Muscle layer of duodenum (tissue), 2 donors: ENCODE measurements around the gene CENPU.

Experiments
- H3K27ac ChIP-seq: one replicate; pipeline ENCODE4 v1.7.0; 2013; ENCODE audit warnings: mild to moderate bottlenecking, low read length
- H3K27me3 ChIP-seq: one replicate; pipeline ENCODE4 v1.7.0; 2013; ENCODE audit warnings: low read depth, mild to moderate bottlenecking, control low read depth, low read length
- H3K36me3 ChIP-seq, 2 donors: one replicate each; pipeline ENCODE4 v1.7.0; 2013; ENCODE audit warnings: low read length in 2 of 2, control low read depth in 1 of 2, mild to moderate bottlenecking in 1 of 2; ENCODE audit not compliant: insufficient read depth in 2 of 2, control insufficient read depth in 1 of 2
- H3K4me1 ChIP-seq, 2 donors: one replicate each; pipeline ENCODE4 v1.7.0; 2013; ENCODE audit warnings: low read length in 2 of 2, mild to moderate bottlenecking in 2 of 2, control low read depth in 1 of 2, moderate library complexity in 1 of 2; ENCODE audit not compliant: insufficient read depth in 2 of 2, control insufficient read depth in 1 of 2
- H3K4me3 ChIP-seq, 2 donors: one replicate each; pipeline ENCODE4 v1.7.0; 2013; ENCODE audit warnings: low read length in 2 of 2, low read depth in 1 of 2, mild to moderate bottlenecking in 1 of 2
- H3K9me3 ChIP-seq, 2 donors: one replicate each; pipeline ENCODE4 v1.7.0; 2013; ENCODE audit warnings: low read length in 2 of 2, control low read depth in 1 of 2, mild to moderate bottlenecking in 1 of 2; ENCODE audit not compliant: control insufficient read depth in 1 of 2
- donor health status: healthy.

The CENPU gene

GRCh38 chr4:184766446-184766845 lies 32.5 kb upstream of the CENPU start:
- Histone ChIP-seq H3K27ac (no peak overlapping the region), H3K27me3 (no peaks in the 10 kb centered on the region), H3K9me3 (no peaks in the 10 kb centered on the region), H3K4me1 (no peaks in the 10 kb centered on the region), H3K36me3 (peaks cover 48 to 68% of the 10 kb centered on the region in 2 donors), H3K4me3 (no peak overlapping the region)

- no peaks in the 10 kb centered on the region for H3K4me1 ChIP-seq
- H3K27ac ChIP-seq = no peak overlapping the region
- no peaks in the 10 kb centered on the region for H3K9me3 ChIP-seq
- peaks cover 48 to 75% of the 10 kb centered on the region in 2 donors for H3K36me3 ChIP-seq
- no peaks in the 10 kb centered on the region for H3K27me3 ChIP-seq
- H3K4me3 ChIP-seq = no peak overlapping the region
Observed at GRCh38 chr4:184765473-184766340, 31.8 kb upstream of the CENPU start.

GRCh38 chr4:184764601-184765000 lies 30.7 kb upstream of the CENPU start:
- Histone ChIP-seq H3K36me3 (peaks cover 51 to 86% of the 10 kb centered on the region in 2 donors), H3K4me3 (no peak overlapping the region), H3K4me1 (no peaks in the 10 kb centered on the region), H3K27ac (no peak overlapping the region), H3K9me3 (no peaks in the 10 kb centered on the region), H3K27me3 (no peaks in the 10 kb centered on the region)

- Histone ChIP-seq H3K4me3 (no peak overlapping the region), H3K27ac (no peak overlapping the region), H3K27me3 (no peaks in the 10 kb centered on the region), H3K9me3 (no peaks in the 10 kb centered on the region), H3K4me1 (no peaks in the 10 kb centered on the region), H3K36me3 (peaks cover 46 to 77% of the 10 kb centered on the region in 2 donors)
Observed at GRCh38 chr4:184763150-184763780, 29.4 kb upstream of the CENPU start.

GRCh38 chr4:184762100-184762499 lies 28.2 kb upstream of the CENPU start:
- no peaks in the 10 kb centered on the region for H3K27me3 ChIP-seq
- H3K4me1 ChIP-seq = no peaks in the 10 kb centered on the region
- peaks cover 40 to 72% of the 10 kb centered on the region in 2 donors for H3K36me3 ChIP-seq
- H3K27ac ChIP-seq = no peak overlapping the region
- H3K4me3 ChIP-seq = no peak overlapping the region
- H3K9me3 ChIP-seq = no peaks in the 10 kb centered on the region

- H3K4me3 ChIP-seq = no peak overlapping the region
- no peak overlapping the region for H3K27ac ChIP-seq
- no peaks in the 10 kb centered on the region for H3K27me3 ChIP-seq
- peaks cover 36 to 70% of the 10 kb centered on the region in 2 donors for H3K36me3 ChIP-seq
- no peaks in the 10 kb centered on the region for H3K9me3 ChIP-seq
- H3K4me1 ChIP-seq = no peaks in the 10 kb centered on the region
Observed at GRCh38 chr4:184760681-184761080, 26.8 kb upstream of the CENPU start.

- Histone ChIP-seq H3K36me3 (peaks cover 26 to 60% of the 10 kb centered on the region in 2 donors), H3K4me3 (no peak overlapping the region)
Observed at GRCh38 chr4:184757810-184758209, 23.9 kb upstream of the CENPU start.

DNA sequence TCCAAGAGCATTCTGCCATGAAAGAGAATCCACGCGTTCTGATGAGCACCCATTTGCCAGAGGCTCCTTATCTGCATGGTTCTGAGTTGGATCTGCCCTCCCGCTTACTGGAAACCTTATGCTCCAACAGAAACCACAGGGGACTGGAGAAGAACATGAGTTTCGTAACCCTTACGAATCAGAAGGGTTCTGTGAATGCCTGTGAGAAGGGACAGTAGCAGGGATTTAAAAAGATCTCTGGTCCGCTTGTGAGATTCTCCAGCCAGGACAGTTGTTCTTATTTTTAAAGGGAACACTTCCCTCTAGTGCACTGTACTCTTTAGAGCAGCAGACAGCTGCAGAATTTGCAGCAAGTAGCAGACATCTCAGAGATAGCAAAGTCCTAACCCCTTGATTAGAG lies 22.5 kb upstream of the CENPU start:
- Histone ChIP-seq H3K4me1 (no peaks in the 10 kb centered on the region), H3K9me3 (no peaks in the 10 kb centered on the region), H3K27ac (no peak overlapping the region), H3K36me3 (peaks cover 18 to 46% of the 10 kb centered on the region in 2 donors), H3K4me3 (no peak overlapping the region), H3K27me3 (no peaks in the 10 kb centered on the region)

More at GRCh38 chr4:184757810-184758209, 23.9 kb upstream of the CENPU start:
- no peaks in the 10 kb centered on the region for H3K27me3 ChIP-seq
- no peaks in the 10 kb centered on the region for H3K9me3 ChIP-seq
- no peak overlapping the region for H3K27ac ChIP-seq
- H3K4me1 ChIP-seq = no peaks in the 10 kb centered on the region

DNA sequence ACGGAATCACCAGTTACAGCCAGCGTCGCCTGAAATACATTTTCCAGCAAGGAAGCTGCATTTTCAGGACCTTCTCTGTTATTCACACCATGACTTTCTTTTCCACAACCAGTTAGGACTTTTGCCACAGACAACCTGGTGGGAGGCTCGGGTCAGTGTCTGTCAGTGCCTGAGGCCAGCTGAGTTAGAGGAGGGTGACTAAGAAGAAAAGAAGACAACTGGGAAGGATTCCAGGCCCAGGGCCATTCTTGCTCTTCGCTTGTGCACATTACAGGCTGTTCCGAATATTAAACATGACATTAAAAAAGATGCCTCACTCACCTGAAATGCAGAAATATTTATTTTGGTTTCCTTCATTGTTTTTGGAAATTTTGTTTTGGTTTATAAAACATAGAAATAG lies 21.4 kb upstream of the CENPU start:
- no peaks in the 10 kb centered on the region for H3K4me1 ChIP-seq
- H3K4me3 ChIP-seq = no peak overlapping the region
- H3K36me3 ChIP-seq = peaks cover 14 to 35% of the 10 kb centered on the region in 2 donors
- no peaks in the 10 kb centered on the region for H3K9me3 ChIP-seq
- H3K27me3 ChIP-seq = no peaks in the 10 kb centered on the region
- H3K27ac ChIP-seq = no peak overlapping the region

DNA sequence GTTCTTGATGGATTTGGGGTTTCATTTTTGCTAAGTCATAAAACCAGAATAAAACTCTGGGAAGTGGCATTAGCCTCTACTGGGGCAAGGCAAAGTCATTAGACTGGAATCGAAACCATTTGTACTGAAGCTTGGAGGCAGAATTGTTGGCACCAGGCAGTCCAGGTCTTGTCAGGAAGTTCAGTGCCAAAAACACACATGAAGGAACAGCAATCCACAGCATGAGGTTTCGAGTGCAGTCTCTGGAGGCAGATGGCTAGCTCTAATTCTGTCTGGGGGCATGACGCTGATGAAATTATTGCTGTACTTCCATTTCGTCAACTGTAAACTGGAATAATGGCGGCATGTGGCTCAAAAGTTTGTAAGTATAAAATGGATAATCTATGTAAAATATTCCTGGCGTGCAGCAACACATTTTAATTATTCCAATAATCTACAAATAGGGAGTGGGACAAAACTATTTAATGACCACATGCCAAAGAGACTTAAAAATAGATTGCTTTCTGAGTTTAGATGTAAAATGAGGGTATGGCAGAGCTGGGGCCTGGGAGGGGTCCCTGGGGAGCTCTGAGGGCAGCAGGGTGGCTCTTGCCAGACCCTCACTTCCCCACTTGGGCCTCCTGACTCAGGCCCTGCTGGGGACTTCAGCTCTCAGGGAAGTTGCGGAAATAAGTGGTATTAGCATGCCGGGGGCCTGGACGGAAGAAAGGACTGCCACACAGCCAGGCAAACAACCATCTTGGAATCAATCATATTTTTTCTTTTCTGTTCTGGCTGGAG lies 18.8 kb upstream of the CENPU start:
- Histone ChIP-seq H3K36me3 (peaks cover 9 to 27% of the 10 kb centered on the region in 2 donors), H3K9me3 (no peaks in the 10 kb centered on the region), H3K4me1 (peaks cover under 1 to 5% of the 10 kb centered on the region in 2 donors), H3K4me3 (no peak overlapping the region), H3K27me3 (no peaks in the 10 kb centered on the region), H3K27ac (no peak overlapping the region)

DNA sequence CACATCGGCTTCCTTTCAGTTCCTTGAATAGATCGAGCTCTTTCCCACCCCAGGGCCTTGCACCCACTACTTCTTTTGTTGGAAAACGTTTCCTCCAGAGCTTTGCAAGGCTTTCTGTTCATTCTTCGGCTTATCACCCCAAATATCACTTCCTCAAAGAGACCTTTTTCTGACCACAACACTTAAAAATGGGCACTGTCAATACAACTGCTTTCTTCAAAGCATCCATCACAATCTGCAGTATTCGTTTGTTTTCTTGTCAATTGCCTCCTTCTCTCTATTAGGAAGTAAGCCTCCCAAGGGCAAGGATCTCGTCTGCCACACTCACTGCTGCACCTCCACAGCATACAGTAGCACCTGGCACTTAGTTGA lies 17.7 kb upstream of the CENPU start:
- H3K4me1 ChIP-seq = peaks cover 10 to 16% of the 10 kb centered on the region in 2 donors
- no peaks in the 10 kb centered on the region for H3K27me3 ChIP-seq
- no peak overlapping the region for H3K4me3 ChIP-seq
- no peak overlapping the region for H3K27ac ChIP-seq
- no peaks in the 10 kb centered on the region for H3K9me3 ChIP-seq
- peaks cover 4 to 16% of the 10 kb centered on the region in 2 donors for H3K36me3 ChIP-seq
